A673 (cell line): ENCODE results near the gene GATAD2B. TPM values are rescaled to one million over a fixed set of nuclear protein-coding genes. Genes with fewer than 3 reads are reported as not detected.

Experiments used
- BruUV-seq: library from RNA; stranded (reverse); fragments of 400-500 nt; replicated peaks from 2 replicates; lab custom pipeline; 2021; lab: Mats Ljungman, UMichigan
- CTCF ChIA-PET: fragments of 300-600 bp; sonication (Branson Sonifier 250); formaldehyde crosslinking; loops from one replicate; lab custom pipeline; 2022; ENCODE audit warnings: antibody characterized with exemption; lab: Charles Lee
- POLR2A ChIA-PET: fragments of 300-600 bp; sonication (Branson Sonifier 250); formaldehyde crosslinking; loops from one replicate; lab custom pipeline; 2022; ENCODE audit warnings: antibody characterized with exemption; ENCODE audit not compliant: low non-redundant PET; lab: Charles Lee
- DNase-seq: peaks from one replicate; pipeline ENCODE4 v3.0.0-alpha.2; 2015; ENCODE audit warnings: low spot score
- H3K27ac ChIP-seq: fragments of 200-600 bp; sonication (generic); 2 replicates; pipeline ENCODE4 v1.5.1; 2016; ENCODE audit warnings: mixed run types, low read depth, mild to moderate bottlenecking, mixed read lengths, antibody characterized with exemption, low read length; ENCODE audit not compliant: poor library complexity, severe bottlenecking
- H3K27me3 ChIP-seq: fragments of 200-600 bp; sonication (generic); replicated peaks from 2 replicates; pipeline ENCODE4 v1.6.1; 2017; ENCODE audit warnings: mixed run types, low read depth, mild to moderate bottlenecking, mixed read lengths, antibody characterized with exemption, low read length; ENCODE audit not compliant: insufficient read depth, poor library complexity
- H3K36me3 ChIP-seq: fragments of 200-600 bp; sonication (generic); 2 replicates; pipeline ENCODE4 v1.6.1; 2016; ENCODE audit warnings: mixed run types, mild to moderate bottlenecking, mixed read lengths, antibody characterized with exemption, low read length; ENCODE audit not compliant: insufficient read depth, poor library complexity, severe bottlenecking
- H3K4me1 ChIP-seq: fragments of 200-600 bp; sonication (generic); 2 replicates; pipeline ENCODE4 v1.6.1; 2017; ENCODE audit warnings: mixed run types, mild to moderate bottlenecking, mixed read lengths, antibody characterized with exemption, low read length; ENCODE audit not compliant: insufficient read depth, poor library complexity, severe bottlenecking
- H3K4me3 ChIP-seq: fragments of 200-600 bp; sonication (generic); 2 replicates; pipeline ENCODE4 v1.5.1; 2016; ENCODE audit warnings: low read depth, mixed run types, mild to moderate bottlenecking, mixed read lengths, low read length; ENCODE audit not compliant: poor library complexity, severe bottlenecking
- H3K9me3 ChIP-seq: fragments of 200-600 bp; sonication (generic); 2 replicates; pipeline ENCODE4 v1.6.1; 2016; ENCODE audit warnings: mixed run types, low read depth, mild to moderate bottlenecking, mixed read lengths, antibody characterized with exemption, low read length; ENCODE audit not compliant: poor library complexity, severe bottlenecking
- CTCF ChIP-seq: fragments of 300-800, 200-600 bp; sonication (generic); conservative IDR thresholded peaks from 2 replicates; pipeline ENCODE4 v1.5.1; 2017; ENCODE audit warnings: low read depth, mild to moderate bottlenecking, antibody characterized with exemption, low read length, moderate library complexity, mixed read lengths
- EZH2 ChIP-seq: fragments of 200-600 bp; sonication (generic); IDR thresholded peaks from 2 replicates; pipeline ENCODE4 v1.6.1; 2017; ENCODE audit warnings: borderline replicate concordance, low read depth, mild to moderate bottlenecking, mixed read lengths, antibody characterized with exemption, low read length; ENCODE audit not compliant: poor library complexity, severe bottlenecking
- intact Hi-C: fragments of 100-400 bp; cut with micrococcal nuclease; formaldehyde crosslinking; loops from one replicate; pipeline ENCODE4 v1.10.0; 2022; ENCODE audit not compliant: unreplicated experiment
- total RNA-seq: library from RNA; stranded (reverse); gene quantifications from 2 replicates; pipeline ENCODE4 v1.2.3, GENCODE V29; 2021

The GATAD2B gene
- total RNA-seq, 1 experiment from 2014 or later, result 58.8 TPM

GRCh38 chr1:153968408-153968807 is 45.6 kb upstream of the GATAD2B start:
- TF ChIP-seq CTCF, result no peak
- no peak for TF ChIP-seq EZH2

GRCh38 chr1:153968000-153968363 is 45.2 kb upstream of the GATAD2B start:
- TF ChIP-seq CTCF (no peak), EZH2 (no peak)
- no peak for DNase-seq
- intact Hi-C loops, result no loop called here

More at GRCh38 chr1:153968408-153968807, 45.6 kb upstream of the GATAD2B start:
- DNase-seq, result no peak
- intact Hi-C loops, result no loop called here
- POLR2A ChIA-PET, result no interaction called here
- H3K36me3 ChIP-seq, result peaks cover under 1% of the 10 kb centered on the region
- CTCF ChIA-PET, result no interaction called here
- peaks cover 11% of the 10 kb centered on the region for H3K4me1 ChIP-seq
- H3K4me3 ChIP-seq, result peak overlapping the region; percentile 55
- no peaks in the 10 kb centered on the region for H3K9me3 ChIP-seq
- peak overlapping the region; percentile 77 for H3K27ac ChIP-seq
- BruUV-seq, result no TSS peak
- no peaks in the 10 kb centered on the region for H3K27me3 ChIP-seq

GRCh38 chr1:153967107-153967999 is 44.6 kb upstream of the GATAD2B start, which contains the start of gene CREB3L4:
Gene CREB3L4, plus strand, starts transcription at chr1:153967902. Its CDS starts 624 bp downstream, at chr1:153968526.
- ChIA-PET CTCF (interaction anchor here (0.5 to 1.0 kb wide), 4 partner anchors 10 to 158 kb away, joined by 3 read pairs; partner anchors contain the start of gene JTB), POLR2A (interaction anchor here (0.7 to 1.1 kb wide), 3 partner anchors 17 to 306 kb away, joined by 3 to 8 read pairs (median 6); partner anchors contain the start of gene RPS27)
- peak; percentile 61 for TF ChIP-seq CTCF
- TF ChIP-seq EZH2, result no peak
- peaks cover 14% of the 10 kb centered on the region for H3K4me1 ChIP-seq
- BruUV-seq, result TSS peak; percentile 32
- peak within 1 kb of the TSS; percentile 77 for H3K27ac ChIP-seq
- DNase-seq, result peak; percentile 99
- H3K4me3 ChIP-seq, result peak within 1 kb of the TSS; percentile 55
- no peaks in the 10 kb centered on the region for H3K9me3 ChIP-seq
- no peaks in the 10 kb centered on the region for H3K36me3 ChIP-seq
- H3K27me3 ChIP-seq, result no peaks in the 10 kb centered on the region
- intact Hi-C loops, result no loop called here

More at GRCh38 chr1:153968000-153968363, 45.2 kb upstream of the GATAD2B start:
- Histone ChIP-seq H3K27ac (peak overlapping the region; percentile 77), H3K4me1 (peaks cover 11% of the 10 kb centered on the region), H3K27me3 (no peaks in the 10 kb centered on the region), H3K4me3 (peak overlapping the region; percentile 55), H3K36me3 (no peaks in the 10 kb centered on the region), H3K9me3 (no peaks in the 10 kb centered on the region)
- POLR2A ChIA-PET, result interaction anchor here (0.7 kb wide), 1 partner anchor 17 kb away, joined by 3 read pairs; no protein-coding TSS in a partner anchor
- CTCF ChIA-PET, result interaction anchor here (0.5 to 1.0 kb wide), 3 partner anchors 10 to 147 kb away, joined by 3 read pairs; partner anchors contain the start of gene JTB
- no TSS peak for BruUV-seq
